Upper lobe of left lung (tissue), 4 donors: ENCODE results near the gene GNMT.

Experiments used
- EP300 ChIP-seq, 4 donors: sonication (generic); formaldehyde crosslinking; IDR thresholded peaks; one replicate each; pipeline ENCODE4 v1.5.1; 2017; ENCODE audit warnings: antibody characterized with exemption in 4 of 4, control low read depth in 2 of 4
- TF ChIP-seq, protein P1 (sequence below), 6 experiments: fragments of 450-650 bp in 4 of 6; fragments of 200-600 bp in 2 of 6; sonication (generic) in 2 of 6; IDR thresholded peaks; one replicate each; pipeline ENCODE4 v1.5.1; 2016 to 2019; ENCODE audit warnings: antibody characterized with exemption in 6 of 6

DNA sequence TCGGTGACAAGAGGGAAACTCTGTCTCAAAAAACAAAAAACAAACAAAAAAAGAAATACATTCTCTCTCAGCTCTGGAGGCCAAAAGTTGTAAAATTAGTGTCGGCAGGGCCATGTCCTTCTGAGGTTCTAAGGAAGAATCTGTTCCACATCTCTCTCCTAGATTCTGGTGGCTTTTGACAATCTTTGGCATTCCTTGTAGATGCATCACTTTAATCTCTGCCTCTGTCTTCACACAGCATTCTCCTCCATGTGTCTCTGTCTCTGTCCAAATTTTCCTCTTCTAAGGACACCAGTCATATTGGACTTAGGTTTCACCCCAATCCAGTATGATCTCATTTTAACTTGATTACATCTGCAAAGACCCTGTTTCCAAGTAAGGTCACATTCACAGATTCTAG, 32.9 kb downstream of the GNMT start:
- TF ChIP-seq, protein P1, sequence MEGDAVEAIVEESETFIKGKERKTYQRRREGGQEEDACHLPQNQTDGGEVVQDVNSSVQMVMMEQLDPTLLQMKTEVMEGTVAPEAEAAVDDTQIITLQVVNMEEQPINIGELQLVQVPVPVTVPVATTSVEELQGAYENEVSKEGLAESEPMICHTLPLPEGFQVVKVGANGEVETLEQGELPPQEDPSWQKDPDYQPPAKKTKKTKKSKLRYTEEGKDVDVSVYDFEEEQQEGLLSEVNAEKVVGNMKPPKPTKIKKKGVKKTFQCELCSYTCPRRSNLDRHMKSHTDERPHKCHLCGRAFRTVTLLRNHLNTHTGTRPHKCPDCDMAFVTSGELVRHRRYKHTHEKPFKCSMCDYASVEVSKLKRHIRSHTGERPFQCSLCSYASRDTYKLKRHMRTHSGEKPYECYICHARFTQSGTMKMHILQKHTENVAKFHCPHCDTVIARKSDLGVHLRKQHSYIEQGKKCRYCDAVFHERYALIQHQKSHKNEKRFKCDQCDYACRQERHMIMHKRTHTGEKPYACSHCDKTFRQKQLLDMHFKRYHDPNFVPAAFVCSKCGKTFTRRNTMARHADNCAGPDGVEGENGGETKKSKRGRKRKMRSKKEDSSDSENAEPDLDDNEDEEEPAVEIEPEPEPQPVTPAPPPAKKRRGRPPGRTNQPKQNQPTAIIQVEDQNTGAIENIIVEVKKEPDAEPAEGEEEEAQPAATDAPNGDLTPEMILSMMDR (IDR thresholded peaks at IDR 0.05): no peak
- no peak for TF ChIP-seq EP300 (IDR thresholded peaks at IDR 0.05)
